ENCODE data around the gene GRK1.

GRK1 gene

DNA sequence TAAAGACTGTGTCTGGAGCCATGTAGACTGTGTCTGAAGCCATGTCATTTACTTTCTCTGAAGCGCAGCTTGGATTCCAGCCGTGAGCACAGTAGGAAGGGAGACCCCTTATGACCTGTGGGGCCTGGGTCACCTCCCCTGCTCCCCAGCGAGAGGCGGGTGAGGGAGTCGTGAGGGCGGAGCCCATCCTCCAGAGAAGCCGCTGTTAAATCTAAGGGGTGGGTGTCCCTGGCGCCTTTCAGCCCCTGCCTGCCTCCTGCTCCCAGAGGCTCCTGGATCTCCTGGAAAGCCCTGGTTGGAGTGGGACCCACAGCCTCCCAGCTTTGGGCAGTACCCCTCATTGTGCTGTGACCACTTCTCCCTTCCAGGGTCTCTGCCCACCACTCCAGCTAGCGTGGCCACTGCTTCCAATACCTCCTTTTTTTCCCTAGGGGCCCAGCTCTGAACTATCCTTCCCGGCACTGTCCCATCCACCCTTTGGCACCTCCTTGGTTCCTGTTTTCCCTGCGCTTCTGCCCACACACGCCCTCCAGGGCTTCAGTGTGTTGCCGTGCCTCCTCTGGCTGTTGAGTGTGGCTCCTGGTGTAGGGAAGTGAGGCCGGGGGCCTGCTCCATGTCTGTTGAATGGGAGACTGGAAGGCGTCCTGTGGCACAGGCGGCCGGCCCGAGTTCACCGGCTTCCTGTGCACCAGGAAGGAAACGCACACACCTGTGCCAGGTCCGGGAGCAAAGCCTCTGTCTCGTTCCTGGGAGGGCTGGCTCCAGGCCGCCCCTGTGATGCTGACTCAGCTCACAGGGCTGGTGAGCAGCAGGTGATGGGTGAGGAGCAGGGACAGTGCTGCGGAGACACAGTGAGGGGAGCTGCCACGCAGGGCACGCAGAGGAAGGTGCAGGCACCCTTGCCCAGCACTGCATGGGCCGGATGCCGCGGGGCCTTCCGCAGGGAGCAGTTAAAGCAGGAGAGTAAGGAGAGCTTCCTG, 38.4 kb upstream of the GRK1 start:
- no peak overlapping the region for H3K4me3 ChIP-seq (ENCODE audit: low read length)
- TF ChIP-seq, protein P1, sequence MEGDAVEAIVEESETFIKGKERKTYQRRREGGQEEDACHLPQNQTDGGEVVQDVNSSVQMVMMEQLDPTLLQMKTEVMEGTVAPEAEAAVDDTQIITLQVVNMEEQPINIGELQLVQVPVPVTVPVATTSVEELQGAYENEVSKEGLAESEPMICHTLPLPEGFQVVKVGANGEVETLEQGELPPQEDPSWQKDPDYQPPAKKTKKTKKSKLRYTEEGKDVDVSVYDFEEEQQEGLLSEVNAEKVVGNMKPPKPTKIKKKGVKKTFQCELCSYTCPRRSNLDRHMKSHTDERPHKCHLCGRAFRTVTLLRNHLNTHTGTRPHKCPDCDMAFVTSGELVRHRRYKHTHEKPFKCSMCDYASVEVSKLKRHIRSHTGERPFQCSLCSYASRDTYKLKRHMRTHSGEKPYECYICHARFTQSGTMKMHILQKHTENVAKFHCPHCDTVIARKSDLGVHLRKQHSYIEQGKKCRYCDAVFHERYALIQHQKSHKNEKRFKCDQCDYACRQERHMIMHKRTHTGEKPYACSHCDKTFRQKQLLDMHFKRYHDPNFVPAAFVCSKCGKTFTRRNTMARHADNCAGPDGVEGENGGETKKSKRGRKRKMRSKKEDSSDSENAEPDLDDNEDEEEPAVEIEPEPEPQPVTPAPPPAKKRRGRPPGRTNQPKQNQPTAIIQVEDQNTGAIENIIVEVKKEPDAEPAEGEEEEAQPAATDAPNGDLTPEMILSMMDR (conservative IDR thresholded peaks at IDR 0.05; ENCODE audit: low read depth, low read length) = no peak
- no peak for DNase-seq (ENCODE audit: low read depth)

DNA sequence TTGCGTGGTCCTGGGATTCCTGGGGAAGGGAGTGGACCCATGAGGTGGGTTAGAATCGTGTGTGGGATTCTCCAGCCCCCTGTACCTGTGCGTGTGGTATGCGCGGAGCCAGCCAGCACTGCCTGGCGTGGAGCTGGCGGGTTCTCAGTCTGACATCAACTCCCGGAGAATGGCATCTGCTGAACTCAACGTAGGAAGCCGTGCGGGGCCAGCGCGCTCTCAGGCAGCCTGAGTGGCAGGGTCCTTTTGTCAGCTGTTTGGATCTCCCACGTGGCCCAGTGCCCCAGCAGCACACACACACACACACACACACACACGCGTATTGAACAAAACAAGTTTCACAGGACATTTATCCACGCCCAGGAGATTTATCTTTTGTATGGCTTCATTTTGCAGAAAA, 37.2 kb upstream of the GRK1 start:
- no peak overlapping the region for H3K4me3 ChIP-seq (ENCODE audit: low read length)
- TF ChIP-seq, protein P1 (conservative IDR thresholded peaks at IDR 0.05; ENCODE audit: low read depth, low read length) = no peak
- no peak for DNase-seq (ENCODE audit: low read depth)

DNA sequence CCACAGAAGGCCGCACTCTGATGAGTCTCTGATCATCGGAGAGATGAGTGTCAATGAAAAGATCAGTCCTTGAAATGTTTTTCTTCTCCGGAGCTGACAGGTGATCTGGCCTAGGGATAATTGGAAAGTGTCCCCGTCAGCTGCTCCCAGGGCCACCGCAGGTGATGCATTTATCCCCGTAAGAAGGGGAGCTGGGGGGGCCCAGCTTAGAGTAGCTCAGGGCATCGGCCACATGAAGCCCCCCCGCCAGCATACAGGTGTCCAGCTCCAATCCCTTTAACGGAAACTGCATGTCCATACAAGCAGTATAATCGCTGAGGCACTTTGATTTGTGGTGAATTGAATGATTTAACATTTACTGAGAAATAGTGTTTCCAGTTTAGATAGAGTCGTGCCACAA, 36.7 kb upstream of the GRK1 start:
- H3K4me3 ChIP-seq (ENCODE audit: low read length) = no peak overlapping the region
- DNase-seq (ENCODE audit: low read depth) = no peak
- TF ChIP-seq, protein P1 (conservative IDR thresholded peaks at IDR 0.05; ENCODE audit: low read depth, low read length) = no peak

DNA sequence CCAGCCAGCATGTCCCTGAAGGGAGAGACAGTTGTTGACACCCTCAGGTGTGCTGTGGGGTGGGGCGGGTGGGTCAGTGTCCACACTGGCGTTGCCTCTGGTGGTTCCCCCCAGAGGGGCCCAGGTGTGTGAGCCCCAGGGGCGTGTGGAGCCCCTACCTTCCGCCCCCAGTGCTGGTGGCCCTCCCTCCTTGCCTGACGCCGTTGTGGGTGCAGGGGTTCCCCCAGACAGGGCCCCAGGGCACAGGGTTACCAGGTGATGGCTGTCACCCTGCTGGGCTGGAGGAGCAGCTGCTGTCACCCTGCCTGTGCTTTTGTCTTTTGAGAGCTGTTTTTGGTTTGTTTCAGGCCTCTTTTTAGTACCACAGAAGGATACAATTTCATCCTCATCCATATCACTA, 36.2 kb upstream of the GRK1 start:
- TF ChIP-seq, protein P1 (conservative IDR thresholded peaks at IDR 0.05; ENCODE audit: low read depth, low read length) = no peak
- DNase-seq (ENCODE audit: low read depth) = no peak

DNA sequence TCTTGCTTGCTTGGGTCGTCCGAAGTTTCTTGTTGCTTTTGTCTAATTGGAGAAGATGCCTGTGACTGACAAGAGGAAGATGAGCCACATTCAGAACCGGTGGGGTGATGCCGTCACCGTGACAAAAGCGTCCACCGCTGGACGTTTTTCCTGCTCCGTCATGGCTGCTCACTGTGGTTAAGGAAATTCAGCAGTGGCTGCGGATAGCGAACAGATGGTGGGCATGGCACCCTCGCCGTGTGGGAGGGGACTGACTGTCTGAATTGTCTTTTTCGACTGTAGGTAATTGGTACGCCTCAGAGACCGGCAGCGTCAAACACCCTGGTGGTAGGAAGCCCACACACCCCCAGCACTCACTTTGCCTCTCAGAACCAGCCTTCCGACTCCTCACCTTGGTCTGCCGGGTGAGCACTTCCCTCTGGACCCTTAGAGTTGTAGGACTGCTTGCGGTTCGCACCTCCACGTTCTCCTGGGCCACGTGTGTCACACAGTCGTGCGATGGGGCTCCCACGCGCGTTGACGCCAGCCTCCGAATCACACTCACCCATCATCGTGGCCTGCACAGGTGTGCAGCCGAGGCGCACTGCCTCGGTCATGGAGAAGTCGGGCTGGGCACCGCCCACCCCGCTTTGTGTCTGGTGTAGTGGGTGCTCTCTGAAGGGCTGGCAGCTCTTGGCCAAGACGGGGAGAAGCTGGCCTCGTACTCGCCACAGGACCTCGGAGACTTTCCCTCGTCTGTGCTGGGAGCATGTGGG, 35.5 kb upstream of the GRK1 start:
- no peak for DNase-seq (ENCODE audit: low read depth)
- TF ChIP-seq, protein P1 (conservative IDR thresholded peaks at IDR 0.05; ENCODE audit: low read depth, low read length) = no peak
- no peak overlapping the region for H3K4me3 ChIP-seq (ENCODE audit: low read length)

More for the DNA sequence above, 36.2 kb upstream of the GRK1 start:
- no peak overlapping the region for H3K4me3 ChIP-seq (ENCODE audit: low read length)

DNA sequence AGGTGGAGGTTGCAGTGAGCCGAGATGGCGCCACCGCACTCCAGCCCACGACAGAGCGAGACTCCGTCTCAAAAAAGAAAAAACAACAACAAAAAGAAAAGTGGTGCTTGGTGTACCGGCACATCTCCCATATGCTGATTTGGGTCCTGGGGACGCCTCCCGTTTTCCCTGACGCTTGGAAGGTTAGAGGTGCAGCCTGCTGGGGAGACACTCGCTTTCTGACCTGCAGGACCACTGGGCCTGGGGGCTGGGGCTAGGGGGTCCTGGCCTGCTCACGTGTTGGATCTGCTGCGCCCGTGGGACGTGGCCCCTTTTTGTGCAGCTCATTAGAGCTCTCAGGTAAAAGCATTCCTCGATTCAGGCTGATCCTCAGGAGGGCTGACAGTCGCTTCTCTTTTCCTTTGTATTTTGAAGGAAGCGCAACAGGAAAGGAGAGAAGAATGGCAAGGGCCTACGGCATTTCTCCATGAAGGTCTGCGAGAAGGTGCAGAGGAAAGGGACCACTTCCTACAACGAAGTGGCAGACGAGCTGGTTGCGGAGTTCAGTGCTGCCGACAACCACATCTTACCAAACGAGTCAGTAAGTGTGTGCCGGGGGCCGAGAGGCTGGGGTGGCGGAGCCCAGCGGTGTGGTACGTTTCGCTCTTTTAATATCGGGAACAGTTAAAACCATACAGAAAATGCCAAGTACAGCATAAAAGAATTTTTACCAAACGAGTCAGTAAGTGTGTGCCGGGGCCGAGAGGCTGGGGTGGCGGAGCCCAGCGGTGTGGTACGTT, 34.1 kb upstream of the GRK1 start:
- TF ChIP-seq, protein P1 (conservative IDR thresholded peaks at IDR 0.05; ENCODE audit: low read depth, low read length) = no peak
- no peak overlapping the region for H3K4me3 ChIP-seq (ENCODE audit: low read length)
- no peak for DNase-seq (ENCODE audit: low read depth)
